HepG2 (cell line): Measurements from ENCODE around the gene SLC29A1. TPM values are rescaled to one million over a fixed set of nuclear protein-coding genes. Genes with fewer than 3 reads are reported as not detected.

Source experiments
- BHLHE40 ChIP-seq: IDR thresholded peaks from 2 replicates; pipeline ENCODE4 v1.6.1; 2011; ENCODE audit warnings: low read length, improper control_type of control experiment
- CERS6 ChIP-seq: sonication (generic); formaldehyde crosslinking; IDR thresholded peaks from 2 replicates; pipeline ENCODE4 v1.5.0; 2020; ENCODE audit warnings: missing genetic modification reagents
- ELF1 ChIP-seq: sonication (generic); formaldehyde crosslinking; IDR thresholded peaks from 2 replicates; pipeline ENCODE4 v1.4.0; 2020; ENCODE audit warnings: missing genetic modification reagents
- ELF3 ChIP-seq: IDR thresholded peaks from 2 replicates; pipeline ENCODE4 v1.6.1; 2016; ENCODE audit warnings: missing genetic modification reagents, missing compliant biosample characterization
- ETV5 ChIP-seq: IDR thresholded peaks from 2 replicates; pipeline ENCODE4 v1.6.1; 2018; ENCODE audit warnings: missing biosample characterization, missing genetic modification reagents, inconsistent platforms, borderline replicate concordance
- IRF9 ChIP-seq: sonication (generic); formaldehyde crosslinking; IDR thresholded peaks from 2 replicates; pipeline ENCODE4 v1.8.0; 2022; ENCODE audit warnings: missing genetic modification reagents, mild to moderate bottlenecking, borderline replicate concordance
- ISL2 ChIP-seq: sonication (generic); formaldehyde crosslinking; IDR thresholded peaks from 2 replicates; pipeline ENCODE4 v1.5.0; 2020; ENCODE audit warnings: missing genetic modification reagents
- KDM2A ChIP-seq: sonication (generic); formaldehyde crosslinking; IDR thresholded peaks from 2 replicates; pipeline ENCODE4 v1.4.0; 2020; ENCODE audit warnings: low read depth, missing genetic modification reagents, borderline replicate concordance
- MAFF ChIP-seq: IDR thresholded peaks from 2 replicates; pipeline ENCODE4 v1.6.1; 2011; ENCODE audit warnings: low read depth, low read length, improper control_type of control experiment
- NBN ChIP-seq: fragments of 450-650 bp; conservative IDR thresholded peaks from 2 replicates; pipeline ENCODE4 v1.6.1; 2017
- NFE2 ChIP-seq: sonication (generic); formaldehyde crosslinking; IDR thresholded peaks from 2 replicates; pipeline ENCODE4 v1.4.0; 2020; ENCODE audit warnings: missing genetic modification reagents
- NFKB2 ChIP-seq: sonication (generic); formaldehyde crosslinking; IDR thresholded peaks from 2 replicates; pipeline ENCODE4 v1.4.0; 2020; ENCODE audit warnings: missing genetic modification reagents, borderline replicate concordance
- RFX5 ChIP-seq: IDR thresholded peaks from 2 replicates; pipeline ENCODE4 v1.6.1; 2011; ENCODE audit warnings: low read depth, low read length, improper control_type of control experiment
- TAF15 ChIP-seq: fragments of 200-400 bp; formaldehyde crosslinking; IDR thresholded peaks from one replicate; pipeline ENCODE4 v1.6.1; 2018; ENCODE audit warnings: mild to moderate bottlenecking, low read depth, low read length; ENCODE audit not compliant: poor library complexity, severe bottlenecking
- ZNF121 ChIP-seq: sonication (generic); formaldehyde crosslinking; IDR thresholded peaks from 2 replicates; pipeline ENCODE4 v1.5.0; 2020; ENCODE audit warnings: mild to moderate bottlenecking, missing genetic modification reagents
- ZNF234 ChIP-seq: sonication (generic); formaldehyde crosslinking; conservative IDR thresholded peaks from 2 replicates; pipeline ENCODE4 v1.5.1; 2020; ENCODE audit warnings: mild to moderate bottlenecking, missing genetic modification reagents
- ZNF546 ChIP-seq: sonication (generic); formaldehyde crosslinking; conservative IDR thresholded peaks from 2 replicates; pipeline ENCODE4 v1.8.1; 2023; ENCODE audit warnings: mild to moderate bottlenecking, missing genetic modification reagents
- ZNF557 ChIP-seq: sonication (generic); formaldehyde crosslinking; IDR thresholded peaks from 2 replicates; pipeline ENCODE4 v1.4.0; 2020; ENCODE audit warnings: missing genetic modification reagents
- polyA plus RNA-seq, 8 experiments: library from polyadenylated mRNA; depleted of rRNA in 3 of 8; stranded (reverse) in 7 of 8; unstranded in 1 of 8; fragments of >200 nt; fragmentation: Illumina TruSeq in 4 of 8; extraction: Trizol in 4 of 8; gene quantifications; 2 replicates each; pipeline versions ENCODE4 v1.2.1 to v1.2.3, GENCODE V29; 2011 to 2016; ENCODE audit warnings: low read depth in 4 of 8, missing spikeins in 1 of 8, mixed read lengths in 1 of 8; ENCODE audit not compliant: insufficient read depth in 1 of 8
- total RNA-seq, 5 experiments: library from RNA; depleted of rRNA; stranded (reverse); fragments of >200 nt; fragmentation: Illumina TruSeq; extraction: Trizol; gene quantifications; 2 replicates each; pipeline ENCODE4 v1.2.3, GENCODE V29; 2016; ENCODE audit warnings: low read depth in 1 of 5
- TF ChIP-seq, protein P1 (sequence below): IDR thresholded peaks from 2 replicates; pipeline ENCODE4 v1.6.1; 2016; ENCODE audit warnings: missing genetic modification reagents, missing compliant biosample characterization
- TF ChIP-seq, protein P2 (sequence below): sonication (generic); formaldehyde crosslinking; IDR thresholded peaks from 2 replicates; pipeline ENCODE4 v1.5.0; 2020; ENCODE audit warnings: mild to moderate bottlenecking, missing genetic modification reagents
- TF ChIP-seq, protein P3 (sequence below): sonication (generic); formaldehyde crosslinking; IDR thresholded peaks from 2 replicates; pipeline ENCODE4 v1.4.0; 2020; ENCODE audit warnings: missing genetic modification reagents
- TF ChIP-seq, protein P4 (sequence below): sonication (generic); formaldehyde crosslinking; IDR thresholded peaks from 2 replicates; pipeline ENCODE4 v1.4.0; 2020; ENCODE audit warnings: missing genetic modification reagents
- TF ChIP-seq, protein P5 (sequence below): sonication (generic); formaldehyde crosslinking; IDR thresholded peaks from 2 replicates; pipeline ENCODE4 v1.4.0; 2020; ENCODE audit warnings: missing genetic modification reagents, borderline replicate concordance

The SLC29A1 gene
- total and polyA plus RNA-seq, 2 of the 13 experiments (the other 11 are each of a cell fraction or from before 2014, with no cell fraction given), result 43.2 to 106 TPM

DNA sequence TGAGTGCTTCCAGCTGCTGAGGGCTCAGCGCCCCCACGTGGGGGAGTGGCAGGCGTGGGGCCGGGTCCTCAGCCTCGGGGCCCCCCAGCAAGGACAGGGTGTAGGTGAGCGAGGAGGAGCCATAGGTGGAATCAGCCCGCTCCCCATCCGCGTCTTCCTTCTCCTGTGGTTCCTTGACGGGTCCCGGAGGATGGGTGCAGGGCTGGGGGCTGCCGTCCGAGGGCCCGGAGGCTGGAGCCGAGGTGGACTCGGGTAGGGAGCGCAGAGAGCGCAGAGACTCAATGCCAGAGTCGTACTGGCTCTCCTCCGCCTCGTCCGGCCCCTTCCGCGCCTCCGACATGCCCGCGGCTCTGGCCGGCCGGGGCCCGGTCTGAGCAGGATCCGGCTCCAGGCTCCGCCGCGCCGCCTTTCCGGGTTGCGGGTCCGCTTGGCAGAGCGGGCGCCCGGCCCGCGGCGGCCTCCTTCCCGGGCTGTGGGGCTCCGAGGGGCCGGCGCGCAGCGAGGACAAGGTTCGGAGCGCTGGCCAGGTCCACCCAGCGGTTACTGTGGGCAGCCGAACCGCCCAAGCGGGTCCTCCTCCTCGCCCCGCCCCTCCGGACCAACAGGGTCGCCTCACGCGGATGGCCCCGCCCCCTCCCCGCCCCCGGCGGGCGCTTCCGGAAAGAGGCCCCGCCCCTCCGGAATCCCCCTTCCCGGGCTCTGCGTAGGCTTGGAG is 41.8 kb downstream of the SLC29A1 start, which contains the start of gene NFKBIE (continued):
- TF ChIP-seq, protein P1, sequence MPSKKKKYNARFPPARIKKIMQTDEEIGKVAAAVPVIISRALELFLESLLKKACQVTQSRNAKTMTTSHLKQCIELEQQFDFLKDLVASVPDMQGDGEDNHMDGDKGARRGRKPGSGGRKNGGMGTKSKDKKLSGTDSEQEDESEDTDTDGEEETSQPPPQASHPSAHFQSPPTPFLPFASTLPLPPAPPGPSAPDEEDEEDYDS (CRISPR knock-in tag), result peak; percentile 83
- TF ChIP-seq ETV5 (peak; percentile 67; the same call in 1 of the 2 replicates), BHLHE40 (no peak; the same call in 1 of the 2 replicates), ZNF121 (CRISPR knock-in tag) (no peak), KDM2A (CRISPR knock-in tag) (peak; percentile 84; the same call in 1 of the 2 replicates), ISL2 (CRISPR knock-in tag) (peak; percentile 16; the same call in 1 of the 2 replicates), NFE2 (CRISPR knock-in tag) (no peak), CERS6 (no peak), NBN (no peak), TAF15 (no peak), ELF1 (peak; percentile 83), IRF9 (CRISPR knock-in tag) (no peak), NFKB2 (CRISPR knock-in tag) (peak; percentile 81; the same call in 1 of the 2 replicates), ZNF557 (CRISPR knock-in tag) (no peak), ELF3 (CRISPR knock-in tag) (no peak), MAFF (no peak), RFX5 (no peak), ZNF546 (CRISPR knock-in tag) (peak; percentile 66; the same call in 1 of the 2 replicates), ZNF234 (CRISPR knock-in tag) (no peak)
- TF ChIP-seq, protein P2, sequence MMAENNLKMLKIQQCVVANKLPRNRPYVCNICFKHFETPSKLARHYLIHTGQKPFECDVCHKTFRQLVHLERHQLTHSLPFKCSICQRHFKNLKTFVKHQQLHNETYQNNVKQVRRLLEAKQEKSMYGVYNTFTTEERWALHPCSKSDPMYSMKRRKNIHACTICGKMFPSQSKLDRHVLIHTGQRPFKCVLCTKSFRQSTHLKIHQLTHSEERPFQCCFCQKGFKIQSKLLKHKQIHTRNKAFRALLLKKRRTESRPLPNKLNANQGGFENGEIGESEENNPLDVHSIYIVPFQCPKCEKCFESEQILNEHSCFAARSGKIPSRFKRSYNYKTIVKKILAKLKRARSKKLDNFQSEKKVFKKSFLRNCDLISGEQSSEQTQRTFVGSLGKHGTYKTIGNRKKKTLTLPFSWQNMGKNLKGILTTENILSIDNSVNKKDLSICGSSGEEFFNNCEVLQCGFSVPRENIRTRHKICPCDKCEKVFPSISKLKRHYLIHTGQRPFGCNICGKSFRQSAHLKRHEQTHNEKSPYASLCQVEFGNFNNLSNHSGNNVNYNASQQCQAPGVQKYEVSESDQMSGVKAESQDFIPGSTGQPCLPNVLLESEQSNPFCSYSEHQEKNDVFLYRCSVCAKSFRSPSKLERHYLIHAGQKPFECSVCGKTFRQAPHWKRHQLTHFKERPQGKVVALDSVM (CRISPR knock-in tag), result peak; percentile 74; the same call in 1 of the 2 replicates
- TF ChIP-seq, protein P3, sequence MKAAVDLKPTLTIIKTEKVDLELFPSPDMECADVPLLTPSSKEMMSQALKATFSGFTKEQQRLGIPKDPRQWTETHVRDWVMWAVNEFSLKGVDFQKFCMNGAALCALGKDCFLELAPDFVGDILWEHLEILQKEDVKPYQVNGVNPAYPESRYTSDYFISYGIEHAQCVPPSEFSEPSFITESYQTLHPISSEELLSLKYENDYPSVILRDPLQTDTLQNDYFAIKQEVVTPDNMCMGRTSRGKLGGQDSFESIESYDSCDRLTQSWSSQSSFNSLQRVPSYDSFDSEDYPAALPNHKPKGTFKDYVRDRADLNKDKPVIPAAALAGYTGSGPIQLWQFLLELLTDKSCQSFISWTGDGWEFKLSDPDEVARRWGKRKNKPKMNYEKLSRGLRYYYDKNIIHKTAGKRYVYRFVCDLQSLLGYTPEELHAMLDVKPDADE, result no peak
- TF ChIP-seq, protein P4, sequence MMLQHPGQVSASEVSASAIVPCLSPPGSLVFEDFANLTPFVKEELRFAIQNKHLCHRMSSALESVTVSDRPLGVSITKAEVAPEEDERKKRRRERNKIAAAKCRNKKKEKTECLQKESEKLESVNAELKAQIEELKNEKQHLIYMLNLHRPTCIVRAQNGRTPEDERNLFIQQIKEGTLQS (CRISPR knock-in tag), result 0 out of 2 replicates have a peak, but pooled peaks have one; percentile 19
- TF ChIP-seq, protein P5, sequence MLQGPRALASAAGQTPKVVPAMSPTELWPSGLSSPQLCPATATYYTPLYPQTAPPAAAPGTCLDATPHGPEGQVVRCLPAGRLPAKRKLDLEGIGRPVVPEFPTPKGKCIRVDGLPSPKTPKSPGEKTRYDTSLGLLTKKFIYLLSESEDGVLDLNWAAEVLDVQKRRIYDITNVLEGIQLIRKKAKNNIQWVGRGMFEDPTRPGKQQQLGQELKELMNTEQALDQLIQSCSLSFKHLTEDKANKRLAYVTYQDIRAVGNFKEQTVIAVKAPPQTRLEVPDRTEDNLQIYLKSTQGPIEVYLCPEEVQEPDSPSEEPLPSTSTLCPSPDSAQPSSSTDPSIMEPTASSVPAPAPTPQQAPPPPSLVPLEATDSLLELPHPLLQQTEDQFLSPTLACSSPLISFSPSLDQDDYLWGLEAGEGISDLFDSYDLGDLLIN (CRISPR knock-in tag), result no peak
